ENCODE measurements around the gene PCK2. TPM values are rescaled to one million over a fixed set of nuclear protein-coding genes. Genes with fewer than 3 reads are reported as not detected.

PCK2 gene
- total and polyA plus RNA-seq, 2 donors (not counting 3 experiments of a cell fraction or from before 2014, with no cell fraction given): 23.5 to 24.5 TPM

GRCh38 chr14:24071144-24071697 is 22.9 kb upstream of the PCK2 start, which contains the start of gene CPNE6:
Gene CPNE6, plus strand, starts transcription at chr14:24071562. Its CDS starts 1,375 bp downstream, at chr14:24072937.
- Histone ChIP-seq H3K27me3 (ENCODE audit: control insufficient read depth in 2 of 2, insufficient read depth in 2 of 2, low read length in 2 of 2) (no peaks in the 10 kb centered on the region), H3K9ac (replicated peaks; ENCODE audit: extremely low read depth, insufficient read depth, low read length) (no peak within 1 kb of the TSS), H3K4me3 (replicated peaks in 1 of 3; ENCODE audit: insufficient read depth in 1 of 3, low read depth in 1 of 3, low read length in 3 of 3) (no peak within 1 kb of the TSS), H3K27ac (ENCODE audit: insufficient read depth, low read depth, low read length) (no peak within 1 kb of the TSS), H3K79me2 (ENCODE audit: control insufficient read depth, insufficient read depth, low read length) (no peaks in the 10 kb centered on the region), H2AFZ (ENCODE audit: low read depth, low read length) (no peak within 1 kb of the TSS), H4K20me1 (replicated peaks; ENCODE audit: control insufficient read depth, extremely low read depth, insufficient read depth, low read length) (no peaks in the 10 kb centered on the region), H3K4me1 (ENCODE audit: control insufficient read depth, extremely low read depth, insufficient read depth, low read length) (no peaks in the 10 kb centered on the region), H3K9me3 (replicated peaks; ENCODE audit: control insufficient read depth, insufficient read depth, low read length) (no peaks in the 10 kb centered on the region), H3K36me3 (ENCODE audit: control insufficient read depth in 2 of 2, extremely low read depth in 1 of 2, insufficient read depth in 2 of 2, low read length in 2 of 2) (no peaks in the 10 kb centered on the region), H3K9me1 (replicated peaks; ENCODE audit: control insufficient read depth, extremely low read depth, insufficient read depth, low read length) (no peaks in the 10 kb centered on the region), H3K4me2 (ENCODE audit: insufficient read depth, low read length) (no peak within 1 kb of the TSS)
- no peak for DNase-seq (ENCODE audit: low read depth, low spot score)
- no TSS peak for BruUV-seq (replicated peaks)
- TF ChIP-seq CTCF (IDR thresholded peaks at IDR 0.05; ENCODE audit: extremely low read depth in 1 of 2, insufficient read depth in 1 of 2, low read depth in 1 of 2, low read length in 2 of 2) (no peak), FOS (IDR thresholded peaks at IDR 0.05; ENCODE audit: borderline replicate concordance, insufficient read depth, low read length) (no peak), POLR2AphosphoS5 (IDR thresholded peaks at IDR 0.05; ENCODE audit: insufficient read depth, low read depth, low read length) (no peak), MAX (IDR thresholded peaks at IDR 0.05; ENCODE audit: insufficient read depth, insufficient read length) (no peak)
- CTCF ChIA-PET: interaction anchor here (1.5 kb wide), 1 partner anchor 11 kb away, joined by 4 read pairs; no protein-coding TSS in a partner anchor
- POLR2A ChIA-PET: no interaction called here
- dilution Hi-C loops (cut with MboI; ENCODE audit: extremely low pct_ligation_motif_present, low sequenced_read_pairs): no loop called here
- intact Hi-C loops (cut with micrococcal nuclease): no loop called here
- no peak for FAIRE-seq
